ENCODE measurements around the gene EFHD2.

The EFHD2 gene

GRCh38 chr1:15424981-15425380 is 15.3 kb downstream of the EFHD2 start:
- no peaks in the 10 kb centered on the region for H3K9me3 ChIP-seq (ENCODE audit: insufficient read depth, low read depth, low read length)
- H2AFZ ChIP-seq (ENCODE audit: low read length), result no peak overlapping the region
- peaks cover 12% of the 10 kb centered on the region; the same call in 1 of the 2 replicates for H3K36me3 ChIP-seq (ENCODE audit: insufficient read depth, low read length)
- no peak overlapping the region for H3K9ac ChIP-seq (ENCODE audit: low read depth, low read length, poor library complexity, severe bottlenecking)
- no peaks in the 10 kb centered on the region for H3K27me3 ChIP-seq (ENCODE audit: insufficient read depth, low read length, poor library complexity, severe bottlenecking)
- TF ChIP-seq EZH2phosphoT487 (IDR thresholded peaks at IDR 0.05; ENCODE audit: borderline replicate concordance) (no peak), CTCF (conservative IDR thresholded peaks at IDR 0.05; ENCODE audit: low read length) (no peak)
- H3K4me3 ChIP-seq (ENCODE audit: low read length, poor library complexity, severe bottlenecking), result no peak overlapping the region
- peaks cover 9% of the 10 kb centered on the region for H4K20me1 ChIP-seq (ENCODE audit: insufficient read depth, low read length, poor library complexity, severe bottlenecking)
- H3K79me2 ChIP-seq (ENCODE audit: insufficient read depth, low read length), result peaks cover 14% of the 10 kb centered on the region; the same call in 1 of the 2 replicates
- no peaks in the 10 kb centered on the region for H3K4me1 ChIP-seq (ENCODE audit: insufficient read depth, low read length, poor library complexity, severe bottlenecking)
- no peaks in the 10 kb centered on the region for H3F3A ChIP-seq (ENCODE audit: low read depth)
- no peaks in the 10 kb centered on the region for H3K9me2 ChIP-seq (replicated peaks; ENCODE audit: low read depth, low read length)
- H3K4me2 ChIP-seq (ENCODE audit: low read depth, low read length, poor library complexity, severe bottlenecking), result no peak overlapping the region

- no peak for TF ChIP-seq CTCF (conservative IDR thresholded peaks at IDR 0.05; ENCODE audit: low read length)
- TF ChIP-seq EZH2phosphoT487 (IDR thresholded peaks at IDR 0.05; ENCODE audit: borderline replicate concordance), result no peak
- no peaks in the 10 kb centered on the region for H3K27me3 ChIP-seq (ENCODE audit: insufficient read depth, low read length, poor library complexity, severe bottlenecking)
- H3K4me1 ChIP-seq (ENCODE audit: insufficient read depth, low read length, poor library complexity, severe bottlenecking), result no peaks in the 10 kb centered on the region
- H3K4me2 ChIP-seq (ENCODE audit: low read depth, low read length, poor library complexity, severe bottlenecking), result no peak overlapping the region
- H3K9me3 ChIP-seq (ENCODE audit: insufficient read depth, low read depth, low read length), result no peaks in the 10 kb centered on the region
- no peaks in the 10 kb centered on the region for H3F3A ChIP-seq (ENCODE audit: low read depth)
- H3K4me3 ChIP-seq (ENCODE audit: low read length, poor library complexity, severe bottlenecking), result no peak overlapping the region
- H4K20me1 ChIP-seq (ENCODE audit: insufficient read depth, low read length, poor library complexity, severe bottlenecking), result peaks cover 9% of the 10 kb centered on the region
- H3K79me2 ChIP-seq (ENCODE audit: insufficient read depth, low read length), result peaks cover 13% of the 10 kb centered on the region; the same call in 1 of the 2 replicates
- no peaks in the 10 kb centered on the region for H3K9me2 ChIP-seq (replicated peaks; ENCODE audit: low read depth, low read length)
- H3K36me3 ChIP-seq (ENCODE audit: insufficient read depth, low read length), result peaks cover 12% of the 10 kb centered on the region; the same call in 1 of the 2 replicates
- no peak overlapping the region for H3K9ac ChIP-seq (ENCODE audit: low read depth, low read length, poor library complexity, severe bottlenecking)
- H2AFZ ChIP-seq (ENCODE audit: low read length), result no peak overlapping the region
Observed at GRCh38 chr1:15425521-15425920, 15.8 kb downstream of the EFHD2 start.

- no peaks in the 10 kb centered on the region for H3F3A ChIP-seq (ENCODE audit: low read depth)
- H3K36me3 ChIP-seq (ENCODE audit: insufficient read depth, low read length), result peaks cover 15% of the 10 kb centered on the region; the same call in 1 of the 2 replicates
- no peak overlapping the region for H3K4me3 ChIP-seq (ENCODE audit: low read length, poor library complexity, severe bottlenecking)
- H3K9ac ChIP-seq (ENCODE audit: low read depth, low read length, poor library complexity, severe bottlenecking), result no peak overlapping the region
- H3K4me1 ChIP-seq (ENCODE audit: insufficient read depth, low read length, poor library complexity, severe bottlenecking), result no peaks in the 10 kb centered on the region
- H4K20me1 ChIP-seq (ENCODE audit: insufficient read depth, low read length, poor library complexity, severe bottlenecking), result peaks cover 9% of the 10 kb centered on the region
- no peak overlapping the region for H3K4me2 ChIP-seq (ENCODE audit: low read depth, low read length, poor library complexity, severe bottlenecking)
- no peak overlapping the region for H2AFZ ChIP-seq (ENCODE audit: low read length)
- H3K9me3 ChIP-seq (ENCODE audit: insufficient read depth, low read depth, low read length), result no peaks in the 10 kb centered on the region
- TF ChIP-seq CTCF (conservative IDR thresholded peaks at IDR 0.05; ENCODE audit: low read length), result no peak
- peaks cover 9% of the 10 kb centered on the region; the same call in 1 of the 2 replicates for H3K79me2 ChIP-seq (ENCODE audit: insufficient read depth, low read length)
- no peaks in the 10 kb centered on the region for H3K27me3 ChIP-seq (ENCODE audit: insufficient read depth, low read length, poor library complexity, severe bottlenecking)
- no peaks in the 10 kb centered on the region for H3K9me2 ChIP-seq (replicated peaks; ENCODE audit: low read depth, low read length)
Observed at GRCh38 chr1:15425958-15426357, 16.3 kb downstream of the EFHD2 start.

All from Loucy (cell line).